GM12878 (cell line): ENCODE data around the gene GPC3.

Experiments used
- CBX5 ChIP-seq: sonication (generic); IDR thresholded peaks from 2 replicates; pipeline ENCODE4 v1.6.1; 2016; ENCODE audit warnings: low read depth, moderate library complexity, mild to moderate bottlenecking, inconsistent platforms
- CTCF ChIP-seq, 3 experiments: IDR thresholded peaks in 2 of 3; conservative IDR thresholded peaks in 1 of 3; 2 replicates each; pipeline ENCODE4 v1.5.1; 2011; ENCODE audit warnings: low read depth in 3 of 3, low read length in 3 of 3, mild to moderate bottlenecking in 3 of 3, control low read depth in 2 of 3, moderate library complexity in 2 of 3, inconsistent platforms in 1 of 3, mixed read lengths in 1 of 3; ENCODE audit not compliant: control insufficient read depth in 2 of 3, insufficient read depth in 1 of 3; ENCODE audit errors: extremely low read depth in 1 of 3
- EZH2 ChIP-seq: IDR thresholded peaks from 2 replicates; pipeline ENCODE4 v1.6.1; 2012; ENCODE audit warnings: low read depth, mild to moderate bottlenecking, control low read depth, inconsistent platforms, low read length, borderline replicate concordance; ENCODE audit not compliant: control insufficient read depth
- HDAC6 ChIP-seq: fragments of 200-600 bp; sonication (generic); IDR thresholded peaks from one replicate; pipeline ENCODE4 v1.8.0; 2017; ENCODE audit warnings: antibody characterized with exemption; ENCODE audit not compliant: unreplicated experiment
- IRF3 ChIP-seq: fragments of 450-650 bp; IDR thresholded peaks from 2 replicates; pipeline ENCODE4 v1.6.1; 2014; ENCODE audit warnings: mild to moderate bottlenecking
- NFYB ChIP-seq: IDR thresholded peaks from 2 replicates; pipeline ENCODE4 v1.6.1; 2011; ENCODE audit warnings: low read depth, mild to moderate bottlenecking, low read length, improper control_type of control experiment, moderate library complexity; ENCODE audit not compliant: insufficient read depth
- POLR2A ChIP-seq: IDR thresholded peaks from 2 replicates; pipeline ENCODE4 v1.6.1; 2011; ENCODE audit warnings: low read depth, mild to moderate bottlenecking, low read length
- POLR2AphosphoS5 ChIP-seq: IDR thresholded peaks from 2 replicates; pipeline ENCODE4 v1.6.1; 2011; ENCODE audit warnings: mild to moderate bottlenecking, low read length, inconsistent platforms
- RFX5 ChIP-seq: IDR thresholded peaks from 2 replicates; pipeline ENCODE4 v1.6.1; 2011; ENCODE audit warnings: low read depth, low read length, improper control_type of control experiment
- SMAD1 ChIP-seq: fragments of 450-650 bp; IDR thresholded peaks from 2 replicates; pipeline ENCODE4 v1.6.1; 2018; ENCODE audit warnings: mild to moderate bottlenecking, low read depth; ENCODE audit not compliant: partially characterized antibody
- STAT1 ChIP-seq: fragments of 450-650 bp; conservative IDR thresholded peaks from 2 replicates; pipeline ENCODE4 v1.6.1; 2014; ENCODE audit warnings: antibody characterized with exemption, mild to moderate bottlenecking
- TCF12 ChIP-seq: IDR thresholded peaks from 2 replicates; pipeline ENCODE4 v1.6.1; 2011; ENCODE audit warnings: low read depth, mild to moderate bottlenecking, low read length
- ZNF384 ChIP-seq: IDR thresholded peaks from 2 replicates; pipeline ENCODE4 v1.6.1; 2012; ENCODE audit warnings: low read depth, mild to moderate bottlenecking, low read length, improper control_type of control experiment, borderline replicate concordance
- TF ChIP-seq, protein P1 (sequence below): IDR thresholded peaks from 2 replicates; pipeline ENCODE4 v1.6.1; 2011; ENCODE audit warnings: low read depth, mild to moderate bottlenecking, low read length, moderate library complexity, borderline replicate concordance; ENCODE audit errors: extremely low read depth

DNA sequence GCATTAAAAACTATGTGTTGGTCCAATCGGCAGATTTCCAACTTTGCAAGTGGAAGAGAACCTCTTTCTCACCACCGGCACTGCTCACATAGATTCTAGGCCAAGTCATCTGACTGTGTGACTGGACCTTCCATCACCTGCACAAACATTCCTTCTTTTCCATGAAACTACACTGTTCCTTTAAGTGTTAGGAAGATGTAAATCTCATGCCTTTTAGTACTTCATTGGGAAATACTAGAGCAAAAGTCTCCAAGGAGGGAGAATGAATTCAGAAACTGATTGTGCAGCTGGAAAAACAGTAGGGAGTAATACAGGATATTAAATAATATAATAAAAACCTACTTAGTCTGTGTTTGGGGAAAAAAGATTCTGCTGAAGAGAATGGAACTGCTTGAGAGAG lies 238.2 kb downstream of the GPC3 start:
- TF ChIP-seq, protein P1, sequence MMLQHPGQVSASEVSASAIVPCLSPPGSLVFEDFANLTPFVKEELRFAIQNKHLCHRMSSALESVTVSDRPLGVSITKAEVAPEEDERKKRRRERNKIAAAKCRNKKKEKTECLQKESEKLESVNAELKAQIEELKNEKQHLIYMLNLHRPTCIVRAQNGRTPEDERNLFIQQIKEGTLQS, result no peak
- TF ChIP-seq TCF12 (no peak), ZNF384 (no peak), CTCF (IDR thresholded peaks at IDR 0.05 in 2 of 3, conservative IDR thresholded peaks at IDR 0.05 in 1 of 3; ENCODE audit: control insufficient read depth in 2 of 3, extremely low read depth in 1 of 3, insufficient read depth in 1 of 3, low read depth in 3 of 3, low read length in 3 of 3) (no peak), IRF3 (no peak), NFYB (no peak), SMAD1 (no peak), EZH2 (no peak), RFX5 (no peak), POLR2AphosphoS5 (no peak), HDAC6 (no peak), STAT1 (no peak), CBX5 (no peak), POLR2A (no peak)
